NCI-H524 treated with DMSO at 0.1 percent for 48 hours (cell line): ENCODE data around the gene PRDM11.

ENCODE experiments used
- DNase-seq: peaks from one replicate; lab custom pipeline; 2025; lab: John Stamatoyannopoulos, UW

PRDM11 gene

GRCh38 chr11:45157247-45158209 is 11.1 kb downstream of the PRDM11 start:
- DNase-seq, result no peak

DNA sequence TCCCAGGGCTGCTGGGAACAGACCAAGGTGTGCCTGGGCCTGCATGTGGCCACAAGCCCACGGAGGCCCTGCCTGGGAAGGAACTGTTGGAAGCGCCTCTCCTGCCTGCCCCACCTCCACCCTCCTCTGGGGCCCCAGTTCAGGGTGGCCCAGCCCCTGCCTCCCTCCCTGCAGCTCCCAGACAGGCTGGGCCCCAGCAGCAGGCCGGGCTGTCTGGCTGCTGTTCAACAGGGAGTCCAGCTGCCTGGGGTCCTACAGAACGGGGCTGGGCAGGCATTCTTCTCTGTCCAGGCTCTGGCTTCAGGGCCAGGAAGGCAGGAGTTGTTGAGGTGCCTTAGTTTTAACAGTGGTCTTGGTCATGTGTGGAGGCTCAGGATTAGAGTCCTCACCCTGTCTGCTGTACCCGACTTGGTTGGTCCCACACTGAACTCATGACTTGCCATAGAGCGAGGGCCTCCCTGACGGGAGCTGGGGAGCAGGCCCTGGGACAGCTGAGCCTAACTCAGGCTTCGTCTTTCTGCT is 11.8 kb downstream of the PRDM11 start:
- no peak for DNase-seq

GRCh38 chr11:45158891-45159605 is 12.6 kb downstream of the PRDM11 start:
- DNase-seq, result no peak

GRCh38 chr11:45159781-45160365 is 13.4 kb downstream of the PRDM11 start:
- no peak for DNase-seq

DNA sequence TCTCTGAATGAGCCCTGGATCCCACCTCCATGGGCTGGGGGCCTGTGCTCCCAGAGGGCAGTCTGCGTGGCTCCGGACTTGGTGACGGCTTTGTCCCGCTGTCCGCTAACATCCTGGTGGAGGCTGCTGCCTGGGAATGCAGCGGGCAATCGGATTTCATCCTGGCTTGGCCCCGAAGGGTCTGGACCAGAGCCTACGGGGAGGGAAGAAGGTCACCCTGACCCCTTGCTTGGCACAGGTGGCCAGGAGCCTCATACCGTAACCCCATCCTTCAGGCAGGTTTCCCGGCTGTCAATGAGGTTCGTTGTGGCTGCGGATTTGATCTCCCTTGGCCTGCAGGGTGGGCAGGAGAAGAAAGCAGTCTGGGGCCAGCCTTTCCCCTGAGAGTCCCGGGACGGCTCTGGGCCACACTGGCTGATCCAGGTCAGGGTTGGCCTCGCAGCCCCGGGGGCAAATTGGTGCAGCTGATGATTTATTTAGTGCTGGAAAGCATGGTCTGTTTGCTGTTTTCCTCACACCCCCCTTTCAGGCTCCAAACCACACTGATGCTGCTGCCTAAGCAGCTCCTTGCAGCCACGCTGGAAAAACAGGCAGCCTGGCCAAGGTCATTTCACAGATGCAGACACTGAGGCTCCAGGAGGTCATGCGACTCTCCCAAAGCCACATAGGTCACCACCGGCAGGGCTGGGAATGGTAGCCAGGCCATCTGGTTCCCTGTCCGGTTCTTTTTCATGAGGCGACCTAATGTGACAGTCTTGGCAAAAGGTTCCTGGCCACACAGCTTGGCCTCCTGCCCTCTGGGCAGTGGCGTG is 15.0 kb downstream of the PRDM11 start:
- no peak for DNase-seq

DNA sequence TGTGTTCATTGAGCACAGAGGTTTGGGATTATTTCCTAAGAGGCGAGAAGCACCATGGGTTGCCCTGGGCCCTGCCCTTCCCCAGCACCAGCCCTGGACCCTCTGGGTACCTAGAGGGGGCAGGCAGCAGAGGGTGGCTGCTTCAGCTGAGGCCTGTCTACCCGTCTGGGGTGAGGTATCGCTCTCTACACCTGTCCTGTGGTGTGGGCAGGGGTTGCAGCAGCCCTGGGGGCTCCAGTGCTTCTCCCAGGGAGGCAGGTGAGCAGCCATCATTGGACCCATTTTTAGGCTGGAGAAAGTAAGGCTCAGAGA is 15.6 kb downstream of the PRDM11 start:
- no peak for DNase-seq

DNA sequence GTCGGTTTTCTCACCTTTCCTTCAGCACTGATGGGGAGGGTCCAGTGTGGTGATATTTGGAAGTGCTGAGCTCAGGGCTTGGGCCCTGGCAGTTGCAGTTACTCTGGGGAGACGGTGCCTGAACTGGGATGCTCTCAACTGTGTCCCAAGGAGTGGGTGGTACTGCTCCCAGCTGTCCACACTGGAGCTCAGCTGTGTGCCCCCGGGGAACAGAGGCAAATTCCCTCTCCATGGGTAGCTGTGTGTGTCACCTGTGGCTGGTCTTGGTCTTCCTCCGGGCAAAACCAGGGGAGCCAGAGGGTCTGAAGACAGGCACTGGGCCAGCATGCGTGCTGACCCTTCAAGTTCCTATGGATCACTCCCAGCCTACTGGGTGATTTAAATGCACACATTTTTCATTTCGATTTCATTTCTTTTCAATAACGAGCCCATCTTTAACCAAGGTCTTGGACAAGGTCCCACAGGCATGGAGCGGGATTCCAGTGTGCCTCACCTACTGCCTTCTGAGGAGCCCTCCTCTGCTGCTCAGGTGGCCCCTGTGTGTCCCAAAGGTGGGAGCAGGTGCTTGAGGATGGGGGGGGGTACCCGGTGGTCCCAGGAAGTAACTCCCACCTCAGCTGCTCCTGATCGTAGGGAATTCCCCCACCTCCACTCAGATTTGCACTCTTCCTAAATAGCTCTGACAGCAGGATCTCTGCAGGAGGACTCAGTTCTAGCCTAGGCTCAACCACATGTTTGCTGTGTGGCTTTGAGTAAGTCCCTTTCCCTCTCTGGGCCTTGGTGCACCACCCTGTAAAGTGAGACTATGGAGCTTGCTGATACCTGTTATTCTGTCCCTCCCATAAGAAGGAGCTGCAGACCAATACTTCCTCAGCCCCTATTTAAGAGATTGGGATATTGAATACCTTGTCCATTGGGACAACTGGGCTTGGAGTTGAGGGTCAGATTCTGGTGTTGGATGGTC is 16.8 kb downstream of the PRDM11 start:
- DNase-seq, result no peak

DNA sequence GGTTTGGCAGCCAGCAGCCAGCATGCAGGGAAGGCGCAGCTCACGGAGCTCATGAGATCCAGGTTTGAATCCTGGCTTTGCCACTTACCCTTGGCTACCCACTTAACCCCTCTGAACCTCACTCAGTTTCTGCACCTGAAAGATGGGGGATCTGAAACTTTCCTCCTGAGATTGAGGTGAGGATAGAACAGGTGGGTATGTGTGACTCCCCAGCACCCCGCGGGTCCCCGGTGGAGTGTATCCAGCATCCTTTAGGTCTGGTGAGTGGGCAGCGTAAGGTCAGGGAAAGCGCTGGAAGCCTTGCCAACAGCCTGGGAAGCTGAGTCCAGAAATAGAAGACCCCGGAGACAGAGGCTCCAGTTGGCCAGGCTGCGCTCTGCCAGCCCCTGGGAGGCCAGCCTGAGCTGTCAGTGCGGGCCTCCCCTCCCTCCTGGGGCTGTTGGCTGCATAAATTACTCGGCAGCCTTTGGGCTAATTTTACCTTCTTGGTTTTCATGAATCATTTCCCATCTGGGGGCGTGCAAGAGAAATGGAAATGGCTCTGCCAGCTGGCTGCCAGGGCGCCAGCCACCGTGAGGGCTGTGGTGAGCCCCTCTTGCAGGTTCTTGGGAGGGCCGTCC is 17.6 kb downstream of the PRDM11 start:
- DNase-seq, result no peak

- no peak for DNase-seq
Measured at GRCh38 chr11:45165386-45165785, 18.9 kb downstream of the PRDM11 start.

- no peak for DNase-seq
Measured at GRCh38 chr11:45165806-45166603, 19.6 kb downstream of the PRDM11 start.

GRCh38 chr11:45166604-45166897 is 20.1 kb downstream of the PRDM11 start:
- DNase-seq, result no peak

DNA sequence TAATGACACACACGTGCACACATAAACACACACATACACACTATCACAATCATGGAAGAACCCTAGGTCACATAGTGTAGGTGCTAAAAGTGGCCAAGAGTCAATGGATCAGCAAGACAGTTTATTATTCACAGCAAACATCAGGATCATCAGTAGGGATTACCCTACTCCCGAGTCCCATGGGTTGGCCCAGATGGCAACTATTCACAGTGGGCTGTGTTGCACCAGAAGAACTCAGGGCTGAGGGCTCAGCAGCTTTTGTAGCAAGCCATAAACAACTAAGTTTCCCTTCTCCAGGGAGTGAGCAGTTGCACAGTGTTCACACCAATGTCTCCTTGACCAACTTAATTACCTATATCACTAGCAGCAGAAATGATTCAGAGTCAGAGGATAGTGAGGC is 20.8 kb downstream of the PRDM11 start:
- DNase-seq, result no peak

GRCh38 chr11:45168366-45169130 is 22.1 kb downstream of the PRDM11 start:
- DNase-seq, result no peak

DNA sequence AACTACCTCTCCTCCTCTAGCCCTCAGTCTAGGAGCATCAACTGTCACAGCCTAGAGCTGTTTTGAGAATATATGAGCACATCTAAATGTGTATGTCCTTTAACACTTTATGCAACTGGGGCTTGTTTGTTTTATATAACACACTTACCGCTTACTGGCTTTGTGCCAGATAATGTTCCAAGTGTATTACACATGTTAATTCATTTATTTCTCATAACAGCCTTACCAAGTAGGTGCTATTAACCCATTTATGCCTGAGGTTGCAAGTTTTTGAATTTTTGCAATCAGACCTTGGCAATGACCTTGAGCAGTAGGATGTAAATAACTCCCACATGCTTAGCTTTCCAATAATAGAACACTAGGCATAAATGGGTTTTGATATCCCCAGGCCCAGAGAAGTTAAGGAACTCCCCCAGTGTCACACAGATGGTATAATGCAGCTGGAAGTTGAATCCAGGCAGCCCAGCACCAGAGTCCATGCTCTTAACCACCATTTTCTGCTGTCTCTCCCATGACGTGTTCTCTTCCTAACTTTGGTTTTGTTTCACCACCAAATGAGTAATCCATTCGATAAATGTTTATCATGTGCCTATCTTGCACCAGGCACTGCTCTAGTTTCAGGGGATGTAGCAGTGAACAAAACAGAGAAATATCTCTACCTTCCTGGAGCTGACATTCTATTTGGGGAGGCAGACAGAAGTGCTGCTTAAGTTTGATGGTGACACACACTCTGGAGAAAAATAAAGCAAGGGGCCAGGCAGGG is 23.1 kb downstream of the PRDM11 start:
- DNase-seq, result no peak

DNA sequence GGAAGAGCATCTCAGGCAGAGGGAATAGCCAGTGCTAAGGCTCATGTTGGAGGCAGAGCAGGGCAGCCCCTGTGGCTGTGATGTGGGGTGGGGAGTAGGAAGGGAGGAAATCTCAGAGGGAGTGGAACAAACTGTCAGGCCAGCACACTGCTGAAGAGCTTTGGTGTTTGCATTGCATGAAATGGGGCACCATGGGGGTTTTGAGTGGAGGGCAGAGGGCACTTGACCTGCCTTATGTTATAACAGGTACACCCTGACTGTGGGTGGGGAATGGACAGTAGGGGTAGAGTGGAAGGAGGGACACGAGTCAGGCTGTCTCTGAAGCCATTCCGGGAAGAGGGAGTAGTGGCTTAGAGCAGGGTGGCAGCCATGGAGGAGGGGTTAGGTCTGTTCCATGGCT is 24.0 kb downstream of the PRDM11 start:
- DNase-seq, result no peak

GRCh38 chr11:45171550-45171949 is 25.1 kb downstream of the PRDM11 start:
- no peak for DNase-seq

DNA sequence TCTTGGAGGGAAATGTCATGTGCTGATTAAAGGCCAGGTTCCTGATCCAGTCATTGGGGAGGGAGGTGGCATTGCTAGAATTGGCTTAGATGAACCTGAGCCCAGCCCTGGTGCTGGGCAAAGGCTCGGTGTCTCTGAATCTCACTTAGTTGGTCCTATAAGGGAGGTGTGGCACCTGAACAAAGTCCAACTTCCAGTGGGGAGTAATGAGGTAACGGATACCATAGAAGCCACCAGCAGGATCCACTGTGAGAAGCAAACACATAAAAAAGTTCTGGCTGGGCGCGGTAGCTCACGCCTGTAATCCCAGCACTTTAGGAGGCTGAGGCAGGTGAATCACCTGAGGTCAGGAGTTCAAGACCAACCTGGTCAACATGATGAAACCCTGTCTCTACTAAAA is 26.6 kb downstream of the PRDM11 start:
- no peak for DNase-seq

DNA sequence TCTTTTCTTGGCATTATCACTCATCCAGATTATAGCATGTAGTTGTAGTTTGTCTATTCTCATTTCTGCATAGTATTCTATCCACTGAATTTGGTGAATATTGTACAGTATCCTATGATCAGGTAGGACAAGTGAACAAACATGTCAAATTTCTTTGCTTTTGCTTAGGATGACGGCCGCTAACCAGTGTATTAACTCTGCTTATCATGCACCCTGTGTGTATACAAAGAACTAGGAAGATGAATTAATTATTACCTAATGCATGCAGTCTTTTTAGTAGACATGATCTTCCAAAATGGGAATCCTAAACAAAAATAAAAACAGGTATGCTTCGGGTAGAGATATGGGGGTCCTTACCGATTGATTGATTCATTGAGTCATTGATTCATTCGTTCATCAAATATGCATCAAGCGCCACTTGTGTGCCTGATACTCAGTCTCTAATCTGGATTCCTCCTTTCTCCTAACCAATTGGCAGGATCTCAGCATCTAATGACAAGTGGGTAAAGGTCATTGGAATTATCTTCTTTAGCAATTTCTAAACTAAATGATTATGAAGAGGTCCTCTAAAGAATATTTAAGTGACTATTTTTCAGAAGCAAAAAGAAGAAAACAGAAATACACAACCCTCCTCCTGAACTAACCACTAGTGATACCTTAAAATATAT is 27.9 kb downstream of the PRDM11 start:
- DNase-seq, result no peak
